Measurements from ENCODE around the gene TMEM117. TPM values are rescaled to one million over a fixed set of nuclear protein-coding genes. Genes with fewer than 3 reads are reported as not detected.

The TMEM117 gene
- total RNA-seq, 1 donor from 2014 or later: 0.43 TPM

GRCh38 chr12:43812926-43813325 is 23.0 kb upstream of the TMEM117 start:
- no peaks in the 10 kb centered on the region for H3K9me3 ChIP-seq
- no peak overlapping the region for H3K27ac ChIP-seq
- no peak overlapping the region for H3K4me3 ChIP-seq
- DNase-seq (ENCODE audit: low spot score in 2 of 2): no peak
- no peaks in the 10 kb centered on the region for H3K4me1 ChIP-seq
- TF ChIP-seq, protein P1, sequence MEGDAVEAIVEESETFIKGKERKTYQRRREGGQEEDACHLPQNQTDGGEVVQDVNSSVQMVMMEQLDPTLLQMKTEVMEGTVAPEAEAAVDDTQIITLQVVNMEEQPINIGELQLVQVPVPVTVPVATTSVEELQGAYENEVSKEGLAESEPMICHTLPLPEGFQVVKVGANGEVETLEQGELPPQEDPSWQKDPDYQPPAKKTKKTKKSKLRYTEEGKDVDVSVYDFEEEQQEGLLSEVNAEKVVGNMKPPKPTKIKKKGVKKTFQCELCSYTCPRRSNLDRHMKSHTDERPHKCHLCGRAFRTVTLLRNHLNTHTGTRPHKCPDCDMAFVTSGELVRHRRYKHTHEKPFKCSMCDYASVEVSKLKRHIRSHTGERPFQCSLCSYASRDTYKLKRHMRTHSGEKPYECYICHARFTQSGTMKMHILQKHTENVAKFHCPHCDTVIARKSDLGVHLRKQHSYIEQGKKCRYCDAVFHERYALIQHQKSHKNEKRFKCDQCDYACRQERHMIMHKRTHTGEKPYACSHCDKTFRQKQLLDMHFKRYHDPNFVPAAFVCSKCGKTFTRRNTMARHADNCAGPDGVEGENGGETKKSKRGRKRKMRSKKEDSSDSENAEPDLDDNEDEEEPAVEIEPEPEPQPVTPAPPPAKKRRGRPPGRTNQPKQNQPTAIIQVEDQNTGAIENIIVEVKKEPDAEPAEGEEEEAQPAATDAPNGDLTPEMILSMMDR (IDR thresholded peaks at IDR 0.05): no peak
- H3K27me3 ChIP-seq: no peaks in the 10 kb centered on the region
- no peaks in the 10 kb centered on the region for H3K36me3 ChIP-seq
- intact Hi-C loops (cut with DNase I): no loop called here

- H3K9me3 ChIP-seq: no peaks in the 10 kb centered on the region
- TF ChIP-seq, protein P1 (IDR thresholded peaks at IDR 0.05): no peak
- no peak for DNase-seq (ENCODE audit: low spot score in 2 of 2)
- H3K27ac ChIP-seq: no peak overlapping the region
- H3K27me3 ChIP-seq: no peaks in the 10 kb centered on the region
- H3K4me1 ChIP-seq: no peaks in the 10 kb centered on the region
- H3K4me3 ChIP-seq: no peak overlapping the region
- no peaks in the 10 kb centered on the region for H3K36me3 ChIP-seq
- intact Hi-C loops (cut with DNase I): no loop called here
These were observed 20.5 kb upstream of the TMEM117 start for GRCh38 chr12:43815416-43815815.

GRCh38 chr12:43816168-43816567 is 19.7 kb upstream of the TMEM117 start:
- Histone ChIP-seq H3K9me3 (no peaks in the 10 kb centered on the region), H3K4me3 (no peak overlapping the region), H3K27ac (no peak overlapping the region), H3K36me3 (no peaks in the 10 kb centered on the region), H3K4me1 (no peaks in the 10 kb centered on the region), H3K27me3 (no peaks in the 10 kb centered on the region)
- no peak for DNase-seq (ENCODE audit: low spot score in 2 of 2)
- intact Hi-C loops (cut with DNase I): no loop called here
- TF ChIP-seq, protein P1 (IDR thresholded peaks at IDR 0.05): no peak

GRCh38 chr12:43824207-43824775 is 11.6 kb upstream of the TMEM117 start:
- no peak for DNase-seq (ENCODE audit: low spot score in 2 of 2)
- no peak overlapping the region for H3K27ac ChIP-seq
- no peak overlapping the region for H3K4me3 ChIP-seq
- intact Hi-C loops (cut with DNase I): no loop called here
- H3K36me3 ChIP-seq: no peaks in the 10 kb centered on the region
- H3K9me3 ChIP-seq: no peaks in the 10 kb centered on the region
- no peaks in the 10 kb centered on the region for H3K4me1 ChIP-seq
- TF ChIP-seq, protein P1 (IDR thresholded peaks at IDR 0.05): no peak
- H3K27me3 ChIP-seq: no peaks in the 10 kb centered on the region

DNA sequence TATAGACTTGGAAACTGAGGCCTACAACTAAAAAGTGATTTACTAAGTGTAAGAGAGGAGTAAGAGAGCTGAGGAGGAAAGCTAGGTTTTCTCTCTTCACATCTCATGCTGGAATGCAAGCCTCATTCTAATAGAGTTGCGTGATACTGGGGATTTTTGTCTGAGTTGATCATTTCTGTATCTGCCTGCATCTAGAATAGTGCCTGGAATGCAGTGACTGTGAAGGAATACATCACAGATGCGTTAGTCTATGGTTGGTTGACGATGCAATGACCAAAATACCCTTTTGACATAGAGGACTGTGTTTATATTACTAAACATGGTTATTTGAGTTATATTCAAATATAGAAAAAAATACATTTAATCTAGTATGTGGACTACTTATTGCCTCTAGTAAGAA is 9.2 kb upstream of the TMEM117 start:
- H3K9me3 ChIP-seq: no peaks in the 10 kb centered on the region
- H3K4me3 ChIP-seq: no peak overlapping the region
- TF ChIP-seq, protein P1 (IDR thresholded peaks at IDR 0.05): no peak
- no peaks in the 10 kb centered on the region for H3K4me1 ChIP-seq
- H3K27me3 ChIP-seq: no peaks in the 10 kb centered on the region
- no peaks in the 10 kb centered on the region for H3K36me3 ChIP-seq
- DNase-seq (ENCODE audit: low spot score in 2 of 2): no peak
- no peak overlapping the region for H3K27ac ChIP-seq
- intact Hi-C loops (cut with DNase I): no loop called here

GRCh38 chr12:43827093-43827492 is 8.8 kb upstream of the TMEM117 start:
- TF ChIP-seq, protein P1 (IDR thresholded peaks at IDR 0.05): no peak
- no peaks in the 10 kb centered on the region for H3K36me3 ChIP-seq

More at GRCh38 chr12:43827093-43827492, 8.8 kb upstream of the TMEM117 start:
- DNase-seq (ENCODE audit: low spot score in 2 of 2): no peak
- no peaks in the 10 kb centered on the region for H3K27me3 ChIP-seq
- H3K4me1 ChIP-seq: no peaks in the 10 kb centered on the region
- intact Hi-C loops (cut with DNase I): no loop called here
- no peak overlapping the region for H3K4me3 ChIP-seq
- H3K27ac ChIP-seq: no peak overlapping the region
- H3K9me3 ChIP-seq: no peaks in the 10 kb centered on the region

Data from ascending aorta (tissue), 2 donors.